Peyer's patch (tissue), 4 donors: ENCODE data around the gene OCA2.

ENCODE experiments used
- POLR2A ChIP-seq, 2 donors: fragments of 450-650 bp; IDR thresholded peaks; one replicate each; pipeline ENCODE4 v1.5.1; 2017; ENCODE audit warnings: antibody characterized with exemption in 2 of 2, mild to moderate bottlenecking in 2 of 2, moderate library complexity in 2 of 2
- TF ChIP-seq, protein P1 (sequence below), 6 experiments: fragments of 450-650 bp in 4 of 6; fragments of 200-600 bp in 2 of 6; sonication (generic) in 1 of 6; IDR thresholded peaks; one replicate each; pipeline ENCODE4 v1.5.1; 2017 to 2019; ENCODE audit warnings: antibody characterized with exemption in 6 of 6, mild to moderate bottlenecking in 3 of 6, moderate library complexity in 1 of 6

DNA sequence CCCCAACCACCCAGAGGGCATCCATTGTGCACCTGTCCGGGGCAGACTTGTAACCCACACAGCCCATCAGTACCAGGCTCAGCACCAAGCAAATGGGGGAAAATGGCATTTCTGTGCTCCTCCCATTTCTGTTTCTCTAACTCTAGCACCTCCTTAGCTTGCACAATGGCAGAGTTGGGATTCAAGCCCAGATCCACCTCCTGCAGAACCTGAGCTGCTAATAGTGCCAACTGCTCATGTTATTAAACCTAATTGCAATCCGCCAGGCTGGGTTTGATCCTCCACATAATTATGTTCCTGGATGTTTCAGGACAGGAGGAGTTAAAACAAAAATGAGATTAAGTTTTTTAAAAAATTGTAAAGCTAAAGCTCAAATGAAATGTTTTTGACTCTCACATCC lies 235.0 kb downstream of the OCA2 start:
- TF ChIP-seq, protein P1, sequence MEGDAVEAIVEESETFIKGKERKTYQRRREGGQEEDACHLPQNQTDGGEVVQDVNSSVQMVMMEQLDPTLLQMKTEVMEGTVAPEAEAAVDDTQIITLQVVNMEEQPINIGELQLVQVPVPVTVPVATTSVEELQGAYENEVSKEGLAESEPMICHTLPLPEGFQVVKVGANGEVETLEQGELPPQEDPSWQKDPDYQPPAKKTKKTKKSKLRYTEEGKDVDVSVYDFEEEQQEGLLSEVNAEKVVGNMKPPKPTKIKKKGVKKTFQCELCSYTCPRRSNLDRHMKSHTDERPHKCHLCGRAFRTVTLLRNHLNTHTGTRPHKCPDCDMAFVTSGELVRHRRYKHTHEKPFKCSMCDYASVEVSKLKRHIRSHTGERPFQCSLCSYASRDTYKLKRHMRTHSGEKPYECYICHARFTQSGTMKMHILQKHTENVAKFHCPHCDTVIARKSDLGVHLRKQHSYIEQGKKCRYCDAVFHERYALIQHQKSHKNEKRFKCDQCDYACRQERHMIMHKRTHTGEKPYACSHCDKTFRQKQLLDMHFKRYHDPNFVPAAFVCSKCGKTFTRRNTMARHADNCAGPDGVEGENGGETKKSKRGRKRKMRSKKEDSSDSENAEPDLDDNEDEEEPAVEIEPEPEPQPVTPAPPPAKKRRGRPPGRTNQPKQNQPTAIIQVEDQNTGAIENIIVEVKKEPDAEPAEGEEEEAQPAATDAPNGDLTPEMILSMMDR (IDR thresholded peaks at IDR 0.05), result no peak
- TF ChIP-seq POLR2A (IDR thresholded peaks at IDR 0.05), result no peak
